Fibroblast of the conjunctiva (primary cell): ENCODE data around the gene CTRB2.
"Not testable (repeated sequence)": the region's sequence is repeated elsewhere in the genome, so short reads cannot be mapped to it uniquely, and the experiment has no call there.

Experiments used
- DNase-seq: peaks from one replicate; pipeline ENCODE4 v3.0.0-alpha.2; 2010; ENCODE audit warnings: low read depth

Gene CTRB2

GRCh38 chr16:75205438-75205837 is 1.5 kb downstream of the CTRB2 start:
- not testable (repeated sequence) for DNase-seq

DNA sequence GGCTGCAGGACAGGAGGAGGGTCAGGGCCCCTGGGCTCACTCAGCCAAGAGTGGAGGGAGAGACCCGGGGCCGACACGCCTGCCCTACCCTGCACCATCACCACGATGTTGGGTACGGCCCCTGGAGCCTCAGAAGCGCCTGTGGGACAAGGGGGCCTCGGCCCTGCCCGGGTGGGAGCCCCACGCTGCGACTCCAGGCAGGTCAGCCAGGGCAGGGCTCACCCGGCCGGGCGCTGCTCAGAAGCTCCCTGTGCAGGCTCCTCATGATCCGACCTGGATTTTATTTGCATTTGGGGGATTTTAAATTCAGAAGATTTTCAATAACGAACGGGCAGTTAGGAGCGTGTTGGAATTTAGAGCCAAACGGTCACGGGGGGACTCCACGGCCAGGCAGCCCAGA is 2.1 kb downstream of the CTRB2 start:
- not testable (repeated sequence) for DNase-seq

GRCh38 chr16:75204410-75204758 is 2.6 kb downstream of the CTRB2 start:
- DNase-seq, result no peak

GRCh38 chr16:75203667-75204409 is 3.1 kb downstream of the CTRB2 start:
- no peak for DNase-seq

DNA sequence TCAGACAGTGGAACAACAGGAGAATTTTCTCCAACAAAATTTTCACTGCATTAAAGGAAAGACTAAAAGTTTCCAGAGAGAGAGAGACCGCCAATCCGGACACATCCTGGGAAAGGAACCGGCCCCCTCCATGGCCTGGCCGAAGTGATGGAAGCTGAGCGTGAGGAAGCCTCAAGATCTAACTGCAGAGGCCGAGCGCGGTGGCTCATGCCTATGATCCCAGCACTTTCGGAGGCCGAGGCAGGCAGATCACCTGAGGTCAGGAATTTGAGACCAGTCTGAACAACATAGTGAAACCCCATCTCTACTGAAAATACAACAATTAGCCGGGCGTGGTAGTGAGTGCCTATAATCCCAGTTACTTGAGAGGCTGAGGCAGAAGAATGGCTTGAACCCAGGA is 3.9 kb downstream of the CTRB2 start:
- no peak for DNase-seq

GRCh38 chr16:75202069-75202590 is 4.8 kb downstream of the CTRB2 start:
- DNase-seq, result no peak

DNA sequence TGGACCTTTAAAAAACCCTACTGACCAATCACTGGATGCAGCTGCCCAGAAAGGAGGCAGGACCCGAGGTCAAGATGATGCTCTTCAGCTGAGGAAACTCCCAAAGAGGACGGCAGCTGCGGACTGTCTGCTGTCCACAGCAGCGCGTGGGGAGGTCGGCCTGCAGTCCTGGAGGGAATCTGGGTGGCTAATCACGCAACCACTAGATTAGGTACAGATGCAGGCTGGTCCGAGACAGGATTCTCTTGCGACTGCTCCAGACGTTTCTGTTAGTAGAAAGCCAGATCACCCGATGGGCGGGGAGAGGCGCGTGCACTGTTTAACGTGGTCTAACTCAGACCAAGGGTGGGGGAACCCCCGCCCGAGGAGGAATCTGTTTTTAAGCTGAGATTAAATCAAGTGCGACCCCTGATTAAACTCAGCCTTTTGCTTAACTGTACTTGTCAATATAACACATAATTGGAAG is 8.8 kb downstream of the CTRB2 start:
- DNase-seq, result no peak

DNA sequence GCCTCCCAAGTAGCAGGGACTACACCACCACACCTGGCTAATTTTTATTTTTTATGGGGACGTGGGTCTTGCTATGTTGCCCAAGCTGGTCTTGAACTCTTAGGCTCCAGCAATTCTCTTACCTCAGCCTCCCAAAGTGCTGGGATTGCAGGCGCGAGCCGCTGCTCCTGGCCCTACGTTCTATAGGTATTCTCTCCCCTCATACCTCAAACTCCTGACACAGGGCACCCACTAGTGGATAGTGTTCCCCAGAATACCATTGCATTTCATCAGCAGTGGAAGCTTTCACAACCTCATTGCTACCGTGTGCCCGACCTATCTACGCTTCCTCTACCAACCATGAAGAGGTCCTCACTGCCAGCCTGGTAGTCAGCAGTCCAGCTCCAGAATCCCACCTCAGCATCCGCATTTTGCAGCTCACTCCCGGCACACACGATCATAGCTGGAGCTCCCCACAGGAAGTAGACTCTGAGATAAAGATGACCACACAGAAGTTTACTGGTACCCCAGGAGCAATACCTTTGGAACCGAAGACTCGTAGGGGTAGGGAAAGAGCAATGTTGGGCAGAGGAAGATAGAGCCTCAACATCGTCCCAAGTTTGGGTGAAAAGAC is 9.3 kb downstream of the CTRB2 start:
- DNase-seq, result no peak

DNA sequence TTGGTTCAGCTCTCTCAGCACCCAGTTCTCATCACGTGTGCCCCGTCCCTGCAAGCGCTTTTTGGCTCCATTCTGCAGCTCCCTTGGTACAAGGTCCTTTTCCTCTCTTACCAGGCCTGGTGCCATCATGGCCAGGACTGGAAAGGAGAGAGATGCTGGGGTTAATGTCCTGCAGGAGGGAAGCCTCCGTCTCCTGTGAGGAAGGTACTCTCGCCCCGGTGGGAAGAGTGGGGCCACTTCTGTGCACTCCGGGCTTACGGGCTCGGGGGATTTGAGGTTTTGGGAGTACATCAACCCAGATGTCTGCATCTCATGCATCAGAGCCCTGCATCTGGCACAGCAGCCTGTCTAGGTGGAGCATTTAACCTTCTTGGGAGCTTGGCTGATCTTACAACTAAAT is 10.1 kb downstream of the CTRB2 start:
- no peak for DNase-seq

DNA sequence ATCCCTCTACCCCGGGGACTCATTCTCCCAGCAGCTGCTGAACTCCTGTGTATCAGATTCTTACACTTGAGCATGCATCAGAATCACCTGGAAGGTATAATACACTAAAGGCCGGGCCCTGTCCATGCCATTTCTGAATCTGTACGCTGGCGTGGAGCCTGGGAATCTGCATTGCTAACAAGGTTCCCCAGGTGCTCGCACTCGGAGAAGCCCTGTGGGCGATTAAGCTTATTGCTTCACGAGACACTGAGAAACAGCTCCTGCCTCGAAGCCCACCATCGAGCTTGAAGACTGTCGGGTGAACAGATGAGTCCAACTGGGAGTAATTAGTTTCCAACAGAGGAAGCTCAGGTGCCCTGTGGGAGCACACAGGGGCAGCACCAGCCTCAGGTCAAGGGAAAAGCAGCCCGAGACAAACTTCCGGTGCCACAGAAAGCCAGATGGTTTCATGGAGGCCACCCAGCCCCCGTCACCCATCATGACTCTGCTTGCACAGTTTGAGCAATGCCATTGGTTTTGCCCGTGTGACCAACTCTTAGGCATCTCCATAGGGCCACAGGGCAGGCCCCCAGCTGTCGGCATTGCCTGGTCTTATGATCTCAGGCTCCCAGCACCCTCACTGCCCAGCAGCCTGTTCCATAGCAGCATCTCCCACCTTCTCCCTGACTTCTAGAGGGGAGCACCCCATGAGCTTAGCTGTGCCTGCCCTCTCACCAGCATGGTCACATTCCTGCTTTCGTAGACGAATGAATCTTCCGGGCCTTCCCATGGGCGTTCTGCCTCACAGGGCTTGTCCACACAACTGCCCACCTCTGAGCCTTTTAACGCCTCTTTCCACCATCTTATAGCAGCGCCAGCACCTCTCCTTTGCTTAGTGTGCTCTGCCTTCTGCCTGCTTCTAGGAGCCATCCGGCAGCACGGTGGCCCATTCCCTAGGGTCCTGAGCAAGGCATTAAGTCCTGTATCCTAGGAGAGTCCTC is 10.9 kb downstream of the CTRB2 start:
- no peak for DNase-seq

- no peak for DNase-seq
These were observed 13.1 kb downstream of the CTRB2 start for GRCh38 chr16:75193730-75194444.

DNA sequence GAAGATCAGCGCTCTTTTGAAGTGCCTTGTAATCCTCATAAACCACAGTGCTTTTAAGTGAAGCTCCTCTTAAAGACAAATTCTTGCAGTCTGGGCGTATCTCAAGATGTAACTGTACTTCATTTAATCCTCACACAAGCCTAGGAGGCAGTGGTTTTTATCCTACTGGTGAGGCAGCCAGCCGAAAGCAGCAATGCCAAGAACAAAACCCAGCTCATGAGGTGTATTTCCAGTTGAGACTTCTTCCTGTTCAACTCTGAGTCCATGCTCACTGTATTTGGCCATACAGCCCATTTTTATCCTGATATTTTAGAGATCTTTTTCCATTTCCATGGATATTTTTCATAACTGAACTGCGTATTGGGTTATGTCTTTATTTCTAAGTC is 13.7 kb downstream of the CTRB2 start:
- DNase-seq, result no peak

- DNase-seq, result no peak
These were observed 14.2 kb downstream of the CTRB2 start for GRCh38 chr16:75192606-75193264.

DNA sequence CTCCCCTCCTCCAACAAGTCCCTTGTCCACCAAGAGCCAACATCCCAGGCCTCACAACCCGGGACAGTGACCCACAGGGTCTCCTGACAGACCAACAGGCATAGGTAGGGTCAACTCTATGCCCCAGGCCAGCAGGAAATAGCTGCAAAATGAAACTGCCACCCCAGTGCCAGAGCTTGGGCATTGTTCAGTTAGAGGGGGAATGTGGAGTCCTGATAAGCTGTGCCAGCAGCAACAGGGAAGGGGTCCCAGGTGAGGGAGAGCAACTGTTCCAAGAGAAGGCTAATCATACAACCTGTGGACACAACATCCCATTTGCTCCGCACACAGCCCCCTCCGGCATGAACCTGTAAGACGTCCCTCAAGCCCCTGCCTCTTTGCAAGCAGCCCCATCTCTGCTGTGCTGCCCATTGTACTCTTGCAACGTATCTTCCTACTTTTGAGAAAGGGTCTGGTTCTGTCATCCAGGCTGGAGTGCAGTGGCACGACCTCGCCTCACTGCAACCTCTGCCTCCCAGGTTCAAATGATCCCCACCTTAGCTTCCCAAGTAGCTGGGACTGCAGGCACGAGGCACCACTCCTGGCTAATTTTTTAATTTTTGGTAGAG is 17.2 kb downstream of the CTRB2 start:
- DNase-seq, result no peak

- no peak for DNase-seq
These were observed 18.0 kb downstream of the CTRB2 start for GRCh38 chr16:75188832-75189477.

DNA sequence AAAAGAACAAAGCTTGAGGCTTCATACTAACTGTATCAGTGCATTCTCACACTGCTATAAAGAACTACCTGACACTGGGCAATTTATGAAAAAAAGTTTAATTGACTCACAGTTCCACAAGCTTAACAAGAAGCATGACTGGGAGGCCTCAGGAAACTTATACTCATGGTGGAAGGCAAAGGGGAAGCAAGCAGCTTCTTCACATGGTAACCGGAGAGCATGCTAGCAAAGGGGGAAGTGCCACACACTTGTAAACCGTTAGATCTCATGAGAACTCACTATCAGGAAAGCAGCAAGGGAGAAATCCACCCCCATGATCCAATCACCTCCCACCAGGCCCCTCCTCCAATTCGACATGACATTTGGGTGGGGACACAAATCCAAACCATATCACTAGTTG is 25.3 kb downstream of the CTRB2 start:
- DNase-seq, result no peak

GRCh38 chr16:75179208-75179607 is 27.8 kb downstream of the CTRB2 start:
- DNase-seq, result no peak

DNA sequence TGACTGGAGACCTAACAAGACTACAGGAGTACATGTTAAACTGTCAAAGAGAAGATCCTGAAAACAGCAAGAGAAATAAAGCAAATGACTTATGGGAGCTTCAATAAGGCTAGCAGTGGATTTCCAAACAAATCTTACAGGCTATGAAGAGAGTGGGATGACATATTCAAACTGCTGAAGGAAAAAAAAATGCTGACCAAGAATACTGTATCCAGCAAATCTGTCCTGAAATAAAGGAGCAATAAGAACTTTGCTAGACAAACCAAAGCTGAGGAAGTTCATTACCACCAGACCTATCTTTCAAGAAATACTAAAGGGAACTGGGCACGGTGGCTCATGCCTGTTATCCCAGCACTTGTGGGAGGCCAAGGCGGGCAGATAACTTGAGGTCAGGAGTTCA is 30.0 kb downstream of the CTRB2 start:
- DNase-seq, result no peak

GRCh38 chr16:75175074-75175473 is 31.9 kb downstream of the CTRB2 start:
- DNase-seq, result no peak

GRCh38 chr16:75172578-75172977 is 34.4 kb downstream of the CTRB2 start:
- DNase-seq, result no peak
